Neural progenitor cell (in vitro differentiated cells): ENCODE results near the gene DOCK4.

Source experiments
- CTCF ChIP-seq: fragments of 200-600 bp; sonication (generic); IDR thresholded peaks from 2 replicates; pipeline ENCODE4 v1.5.1; 2017; ENCODE audit warnings: antibody characterized with exemption, mild to moderate bottlenecking
- EZH2 ChIP-seq: fragments of 200-600 bp; sonication (generic); IDR thresholded peaks from 2 replicates; pipeline ENCODE4 v1.6.1; 2017; ENCODE audit warnings: antibody characterized with exemption, mild to moderate bottlenecking, moderate library complexity

GRCh38 chr7:112225006-112225405 lies 18.8 kb upstream of the DOCK4 start:
- no peak for TF ChIP-seq CTCF
- no peak for TF ChIP-seq EZH2
